ENCODE measurements around the gene NAPA.
"Not testable (repeated sequence)": the region's sequence is repeated elsewhere in the genome, so short reads cannot be mapped to it uniquely, and the experiment has no call there.

NAPA gene

GRCh38 chr19:47492137-47492533, 22.7 kb downstream of the NAPA start:
- no peak for TF ChIP-seq POLR2A (IDR thresholded peaks at IDR 0.05; ENCODE audit: low read depth, low read length)
- no peak for FAIRE-seq
- DNase-seq (ENCODE audit: insufficient read length, low spot score) = no peak

- no peak for TF ChIP-seq POLR2A (IDR thresholded peaks at IDR 0.05; ENCODE audit: low read depth, low read length)
- FAIRE-seq (no peak), DNase-seq (ENCODE audit: insufficient read length, low spot score) (no peak)
Observed at GRCh38 chr19:47491358-47492136, 23.3 kb downstream of the NAPA start.

- FAIRE-seq = no peak
- no peak for DNase-seq (ENCODE audit: insufficient read length, low spot score)
- TF ChIP-seq POLR2A (IDR thresholded peaks at IDR 0.05; ENCODE audit: low read depth, low read length) = no peak
Observed at GRCh38 chr19:47490847-47491246, 24.0 kb downstream of the NAPA start.

GRCh38 chr19:47490031-47490430, 24.8 kb downstream of the NAPA start:
- FAIRE-seq (no peak), DNase-seq (ENCODE audit: insufficient read length, low spot score) (no peak)
- no peak for TF ChIP-seq POLR2A (IDR thresholded peaks at IDR 0.05; ENCODE audit: low read depth, low read length)

GRCh38 chr19:47489072-47489914, 25.6 kb downstream of the NAPA start:
- no peak for FAIRE-seq
- no peak for TF ChIP-seq POLR2A (IDR thresholded peaks at IDR 0.05; ENCODE audit: low read depth, low read length)
- DNase-seq (ENCODE audit: insufficient read length, low spot score) = no peak

GRCh38 chr19:47487551-47488515, 27.0 kb downstream of the NAPA start:
- no peak for DNase-seq (ENCODE audit: insufficient read length, low spot score)
- TF ChIP-seq POLR2A (IDR thresholded peaks at IDR 0.05; ENCODE audit: low read depth, low read length) = no peak
- FAIRE-seq = no peak

GRCh38 chr19:47486900-47487299, 28.0 kb downstream of the NAPA start:
- no peak for DNase-seq (ENCODE audit: insufficient read length, low spot score)
- no peak for TF ChIP-seq POLR2A (IDR thresholded peaks at IDR 0.05; ENCODE audit: low read depth, low read length)
- FAIRE-seq = no peak

- FAIRE-seq = not testable (repeated sequence)
Observed at GRCh38 chr19:47486220-47486619, 28.6 kb downstream of the NAPA start.

GRCh38 chr19:47485210-47485609, 29.7 kb downstream of the NAPA start:
- DNase-seq (ENCODE audit: insufficient read length, low spot score) (no peak), FAIRE-seq (no peak)
- no peak for TF ChIP-seq POLR2A (IDR thresholded peaks at IDR 0.05; ENCODE audit: low read depth, low read length)

More at GRCh38 chr19:47486220-47486619, 28.6 kb downstream of the NAPA start:
- not testable (repeated sequence) for DNase-seq (ENCODE audit: insufficient read length, low spot score)

GRCh38 chr19:47483800-47484690, 30.8 kb downstream of the NAPA start, which contains the start of gene KPTN:
KPTN (minus strand) TSS chr19:47484219; CDS start chr19:47484160, 59 bp downstream.
- no peak for FAIRE-seq
- DNase-seq (ENCODE audit: insufficient read length, low spot score) = peak; percentile 86
- peak; percentile 47; the same call in 1 of the 2 replicates for TF ChIP-seq POLR2A (IDR thresholded peaks at IDR 0.05; ENCODE audit: low read depth, low read length)

- DNase-seq (ENCODE audit: insufficient read length, low spot score) (no peak), FAIRE-seq (no peak)
- no peak for TF ChIP-seq POLR2A (IDR thresholded peaks at IDR 0.05; ENCODE audit: low read depth, low read length)
Observed at GRCh38 chr19:47483200-47483599, 31.7 kb downstream of the NAPA start.

- DNase-seq (ENCODE audit: insufficient read length, low spot score) (no peak), FAIRE-seq (no peak)
- no peak for TF ChIP-seq POLR2A (IDR thresholded peaks at IDR 0.05; ENCODE audit: low read depth, low read length)
Observed at GRCh38 chr19:47481460-47482052, 33.3 kb downstream of the NAPA start.

Measured in H54 (cell line).